GM21390 (cell line): ENCODE data around the gene MRC2.

Experiments used
- ATAC-seq: cut with Tn5 transposase; IDR thresholded peaks from one replicate; pipeline ENCODE4 v1.9.1; 2021; ENCODE audit not compliant: unreplicated experiment

The MRC2 gene

GRCh38 chr17:62715882-62716390 is 88.5 kb downstream of the MRC2 start:
- ATAC-seq, result no peak

DNA sequence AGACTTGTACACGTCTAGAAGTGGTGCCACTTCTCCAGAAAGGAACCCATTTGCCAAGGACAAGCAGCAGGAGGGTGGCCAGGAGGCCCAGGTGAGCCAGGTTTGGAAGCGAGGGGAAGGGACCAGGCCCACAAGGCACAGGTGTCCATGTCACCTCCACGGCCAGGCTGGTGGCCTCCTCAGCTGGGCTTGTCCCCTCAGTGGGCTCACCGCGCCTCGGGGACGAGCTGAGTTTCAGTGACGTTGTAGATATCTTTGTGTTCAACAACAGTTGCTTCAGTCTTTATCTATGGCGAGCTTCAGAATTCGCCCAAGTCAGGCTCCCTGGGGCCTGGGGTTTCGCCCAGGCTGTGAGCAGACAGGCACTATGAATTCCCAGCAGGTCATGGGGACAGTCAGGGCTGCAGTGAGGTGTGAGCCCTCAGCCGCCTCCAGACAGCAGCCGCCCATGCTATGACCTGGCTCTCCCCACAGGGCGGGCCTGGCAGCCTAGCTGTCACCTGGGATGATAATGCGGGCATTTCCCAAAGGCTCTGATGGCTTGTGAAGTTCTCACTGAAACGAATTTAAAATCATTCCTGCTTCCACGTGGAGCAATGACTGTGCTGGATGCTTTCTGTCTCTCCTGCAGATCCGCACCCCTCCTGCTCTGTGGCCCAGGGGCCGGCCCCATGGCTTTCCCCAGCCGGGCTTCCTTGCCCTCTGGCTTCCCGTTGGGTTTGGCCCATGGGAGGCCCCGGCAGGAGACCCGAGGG is 89.5 kb downstream of the MRC2 start:
- ATAC-seq, result no peak

DNA sequence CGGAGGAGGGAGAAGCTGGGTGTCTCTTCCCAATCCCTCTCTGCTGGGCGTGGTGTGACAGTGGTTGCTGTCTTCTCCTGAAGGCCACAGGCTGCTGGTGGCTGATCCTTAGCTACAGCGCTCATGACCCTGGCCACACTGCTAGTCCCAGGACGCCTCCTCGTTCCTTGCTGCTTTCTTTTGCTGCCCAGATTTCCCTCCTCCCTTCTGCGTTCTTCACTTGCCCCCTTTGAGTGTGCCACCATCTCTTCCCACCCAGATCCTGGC is 90.1 kb downstream of the MRC2 start:
- no peak for ATAC-seq

- ATAC-seq, result no peak
Measured at GRCh38 chr17:62717889-62718288, 90.4 kb downstream of the MRC2 start.

DNA sequence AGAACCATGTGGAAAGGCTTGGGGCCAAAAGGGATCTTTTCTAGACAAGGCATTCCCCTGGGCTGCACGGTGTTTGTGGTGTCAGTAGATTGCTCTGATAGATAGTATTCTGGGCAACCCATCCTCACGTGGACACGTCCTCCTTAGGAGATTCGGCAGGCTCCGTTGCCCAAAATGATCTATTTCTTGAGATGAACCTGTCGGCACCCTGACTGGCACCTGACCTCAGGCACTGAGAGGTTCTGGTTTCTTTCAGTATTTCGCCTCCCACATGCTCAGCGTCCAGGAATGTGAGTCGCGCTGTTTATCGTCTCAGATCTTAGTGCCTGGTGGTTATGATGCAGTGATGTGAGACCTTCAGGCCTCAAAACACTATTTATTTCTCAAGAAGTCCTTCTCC is 91.0 kb downstream of the MRC2 start:
- no peak for ATAC-seq

- ATAC-seq, result no peak
Measured at GRCh38 chr17:62719586-62719985, 92.1 kb downstream of the MRC2 start.

DNA sequence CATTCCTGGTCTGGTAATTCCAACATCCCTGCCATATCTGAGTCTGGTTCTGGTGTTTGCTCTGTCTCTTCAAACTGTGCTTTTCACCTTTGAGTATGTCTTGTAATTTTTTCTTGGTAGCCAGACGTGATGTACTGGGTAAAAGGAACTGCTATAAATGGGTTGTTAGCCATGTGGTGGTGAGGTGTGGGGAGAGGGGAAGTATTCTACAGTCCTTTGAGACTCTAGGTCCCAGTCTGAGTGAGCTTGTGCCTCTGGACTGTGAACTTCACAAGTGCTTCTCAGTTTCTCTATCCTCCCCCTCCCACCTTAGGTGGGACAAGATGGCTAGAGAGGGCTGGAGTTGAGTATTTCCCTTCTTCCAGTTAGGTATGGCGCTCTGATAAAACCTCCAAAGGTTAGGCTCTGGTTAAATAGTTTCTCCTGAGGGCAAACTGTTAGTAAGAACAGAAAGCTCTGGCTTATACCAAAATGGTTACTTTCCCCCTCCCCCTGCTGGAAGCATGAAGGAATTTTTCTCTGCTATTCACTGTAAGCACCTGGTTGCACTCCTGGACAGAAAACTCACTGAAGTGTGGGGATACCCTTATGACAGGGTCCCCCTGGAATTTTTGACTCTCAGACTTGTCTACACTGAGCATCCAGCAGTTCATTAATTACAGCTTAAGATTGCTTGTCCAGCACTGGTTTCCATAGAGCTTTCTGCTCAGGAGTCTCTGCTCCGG is 92.8 kb downstream of the MRC2 start:
- ATAC-seq, result no peak

DNA sequence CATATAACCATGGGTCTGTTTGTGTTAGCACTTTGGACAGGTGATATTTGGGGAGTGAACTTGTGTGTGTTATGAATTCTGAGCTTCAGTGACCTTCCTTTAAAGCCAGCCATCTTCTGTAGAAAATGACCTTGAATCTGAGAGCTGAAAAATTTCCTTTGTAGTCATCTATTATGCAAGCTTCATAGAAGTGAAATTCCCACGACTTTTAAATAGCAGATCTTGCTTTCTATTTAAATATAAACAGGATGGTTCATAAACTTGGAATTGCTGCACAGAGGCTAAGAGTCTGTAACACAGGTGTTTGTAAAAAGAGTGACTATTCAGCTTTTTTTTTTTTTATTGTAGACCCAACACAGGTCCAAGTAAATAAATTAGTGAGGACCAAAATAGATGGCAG is 95.2 kb downstream of the MRC2 start:
- no peak for ATAC-seq

DNA sequence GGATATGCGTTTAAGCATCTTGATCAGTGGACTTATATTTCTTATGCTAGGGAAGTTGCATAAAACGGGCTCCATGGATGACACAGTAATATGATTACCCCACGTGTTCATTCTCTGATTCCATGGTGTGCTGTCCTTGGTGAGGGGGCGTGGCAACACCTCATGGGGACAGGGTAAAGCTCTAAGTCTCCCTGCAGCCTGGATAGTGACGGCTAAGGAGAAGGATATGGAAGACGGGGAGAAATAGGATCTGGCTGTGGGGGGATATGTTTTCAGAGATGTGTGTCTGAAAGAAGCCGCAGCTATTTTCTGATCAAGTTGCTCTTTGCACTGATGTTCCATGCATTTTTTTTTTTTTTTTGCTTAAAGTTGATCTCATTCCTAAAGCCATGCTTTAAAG is 96.4 kb downstream of the MRC2 start:
- ATAC-seq, result no peak

DNA sequence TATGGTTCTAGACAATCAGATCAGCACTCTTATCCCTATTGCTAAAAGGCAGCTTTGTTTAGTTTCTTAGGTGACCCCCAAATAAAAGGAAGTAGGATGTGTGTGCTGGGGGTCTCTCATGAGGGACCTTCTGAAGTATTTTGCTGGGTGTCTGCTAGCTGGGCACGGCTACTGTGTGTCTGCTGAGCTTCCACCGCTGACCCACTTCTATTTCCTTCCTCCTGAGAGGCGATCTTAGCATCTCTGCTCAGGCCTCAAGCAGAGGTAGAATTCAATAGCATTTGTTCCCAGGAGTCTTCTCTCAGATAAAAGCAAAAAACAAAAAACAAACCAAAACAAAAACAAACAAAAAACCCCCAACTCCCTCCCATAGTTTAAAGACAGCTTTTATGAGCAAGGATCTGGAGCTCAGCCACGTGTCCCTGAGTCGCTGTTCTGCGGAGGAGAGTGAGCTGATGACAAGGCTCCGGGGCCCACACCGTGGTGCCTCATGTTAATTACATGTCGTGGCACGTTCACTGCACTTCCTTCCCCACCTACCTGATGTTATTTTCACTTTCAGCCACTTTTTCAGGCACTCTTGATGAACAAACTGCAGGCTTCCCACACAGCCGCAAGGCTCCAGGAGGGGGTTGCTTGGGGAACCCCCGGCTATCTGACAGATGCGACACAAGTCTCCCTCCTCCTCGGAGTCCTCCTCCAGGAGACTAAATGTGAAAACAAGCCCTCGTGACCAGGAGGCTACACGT is 97.1 kb downstream of the MRC2 start:
- peak; percentile 95 for ATAC-seq

GRCh38 chr17:62725791-62726249 is 98.3 kb downstream of the MRC2 start:
- no peak for ATAC-seq

GRCh38 chr17:62727916-62728672 is 100.6 kb downstream of the MRC2 start:
- ATAC-seq, result no peak

DNA sequence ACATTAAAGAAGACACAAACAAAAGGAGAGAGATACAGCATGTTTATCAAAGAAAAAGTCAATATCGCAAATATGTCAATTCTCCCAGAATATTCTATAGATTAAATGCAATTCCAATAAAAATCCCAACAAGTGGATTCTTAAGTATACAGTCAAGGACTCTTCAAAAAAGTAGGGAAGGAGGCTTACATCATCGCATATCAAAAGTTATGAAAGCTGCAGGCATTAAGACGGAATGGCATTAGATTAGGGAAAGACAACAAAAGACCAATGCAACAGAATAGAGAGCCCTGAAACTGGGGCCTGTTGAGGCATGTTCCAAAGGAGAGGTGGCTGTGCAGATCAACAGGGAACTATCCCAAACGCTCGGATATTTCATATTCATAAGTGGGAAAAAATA is 104.7 kb downstream of the MRC2 start:
- no peak for ATAC-seq

GRCh38 chr17:62735044-62735651 is 107.7 kb downstream of the MRC2 start:
- ATAC-seq, result no peak

- no peak for ATAC-seq
Measured at GRCh38 chr17:62737513-62737912, 110.0 kb downstream of the MRC2 start.

- no peak for ATAC-seq
Measured at GRCh38 chr17:62738281-62738680, 110.8 kb downstream of the MRC2 start.

- no peak for ATAC-seq
Measured at GRCh38 chr17:62739645-62740388, 112.3 kb downstream of the MRC2 start.

- ATAC-seq, result no peak
Measured at GRCh38 chr17:62741290-62741689, 113.8 kb downstream of the MRC2 start.
